HG03460 (cell line): ENCODE results near the gene CHMP6.

ENCODE experiments used
- ATAC-seq: cut with Tn5 transposase; IDR thresholded peaks from one replicate; pipeline ENCODE4 v1.9.1; 2021; ENCODE audit not compliant: unreplicated experiment

Gene CHMP6

GRCh38 chr17:80991645-80992076 lies at the start of gene CHMP6:
Gene CHMP6, plus strand, starts transcription at chr17:80991841. Its CDS starts 78 bp downstream, at chr17:80991919.
- no peak for ATAC-seq

GRCh38 chr17:80942423-80943345 lies 49.0 kb upstream of the CHMP6 start:
- ATAC-seq = no peak

GRCh38 chr17:80943346-80944145 lies 48.1 kb upstream of the CHMP6 start:
- ATAC-seq = no peak

DNA sequence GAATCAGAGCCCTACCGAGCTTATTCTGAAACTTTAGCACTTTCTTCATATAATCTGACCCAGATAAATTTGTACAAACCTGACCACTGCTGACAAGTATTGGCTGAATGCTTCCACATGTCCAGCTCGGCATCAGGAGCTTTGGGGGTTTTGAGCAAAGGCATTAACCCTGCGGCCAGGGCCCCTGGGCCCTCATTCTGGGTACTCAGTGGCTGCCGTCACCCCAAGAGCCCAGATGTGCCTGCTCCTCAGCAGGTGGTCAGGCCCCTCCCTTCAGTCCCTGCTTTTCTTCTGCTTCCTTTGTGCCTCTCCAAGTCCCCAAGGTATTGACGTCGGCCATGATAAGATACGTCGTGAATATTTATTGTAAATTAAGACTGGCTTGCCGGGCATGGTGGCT lies 47.3 kb upstream of the CHMP6 start:
- no peak for ATAC-seq

- ATAC-seq = no peak
Measured at GRCh38 chr17:80945736-80946135, 45.9 kb upstream of the CHMP6 start.

- no peak for ATAC-seq
Measured at GRCh38 chr17:80946449-80946848, 45.2 kb upstream of the CHMP6 start.

GRCh38 chr17:80947200-80947940 lies 44.3 kb upstream of the CHMP6 start:
- ATAC-seq = no peak

- ATAC-seq = no peak
Measured at GRCh38 chr17:80948019-80948975, 43.3 kb upstream of the CHMP6 start.

GRCh38 chr17:80948976-80949450 lies 42.6 kb upstream of the CHMP6 start:
- no peak for ATAC-seq

DNA sequence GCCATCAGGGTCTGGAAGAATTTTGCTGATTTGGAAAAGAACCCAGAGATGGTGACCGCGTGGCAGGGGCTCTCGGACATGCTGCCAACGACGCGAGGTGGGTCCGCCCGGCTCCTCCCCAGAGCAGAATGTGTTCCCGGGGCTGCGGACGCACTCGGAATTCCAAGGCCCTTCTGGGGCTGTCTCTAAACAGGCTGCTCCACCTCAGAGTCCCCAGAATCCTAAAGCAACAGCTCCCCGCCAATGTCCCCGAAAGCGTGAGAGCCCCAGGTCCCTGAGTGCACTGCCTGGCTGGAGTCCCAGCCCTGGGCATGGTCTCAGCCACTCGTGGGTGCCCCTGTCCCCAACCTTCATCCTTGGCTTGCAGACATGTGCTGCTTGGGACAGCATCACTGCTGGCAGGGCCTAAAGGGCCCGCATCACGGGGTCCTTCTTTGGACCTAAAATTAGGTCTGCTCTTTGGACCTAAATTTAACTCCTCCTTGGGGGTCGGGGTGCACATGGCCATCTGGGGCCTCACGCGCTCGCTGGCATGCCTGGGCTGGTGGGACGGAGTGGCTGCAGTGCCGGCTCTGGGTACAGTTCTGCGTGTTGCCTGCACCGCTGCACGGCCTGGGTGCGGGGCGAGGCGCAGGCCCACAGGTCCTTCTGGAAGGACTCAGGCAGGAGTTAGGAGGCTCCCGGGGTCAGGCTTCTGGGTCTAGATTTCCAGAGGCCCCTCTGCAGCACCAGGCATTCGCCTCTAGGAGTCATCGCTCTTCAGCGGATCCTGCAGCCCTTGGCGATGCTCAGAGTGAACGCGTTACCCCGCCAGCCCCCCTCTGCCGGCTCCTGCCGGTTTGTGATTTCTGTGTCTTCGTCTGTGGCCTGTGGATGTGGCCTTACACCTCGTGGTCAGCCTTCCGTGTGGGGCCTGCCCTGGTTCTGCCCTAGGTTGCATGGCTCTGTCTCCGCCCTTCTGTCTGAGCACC lies 41.9 kb upstream of the CHMP6 start:
- ATAC-seq = no peak

DNA sequence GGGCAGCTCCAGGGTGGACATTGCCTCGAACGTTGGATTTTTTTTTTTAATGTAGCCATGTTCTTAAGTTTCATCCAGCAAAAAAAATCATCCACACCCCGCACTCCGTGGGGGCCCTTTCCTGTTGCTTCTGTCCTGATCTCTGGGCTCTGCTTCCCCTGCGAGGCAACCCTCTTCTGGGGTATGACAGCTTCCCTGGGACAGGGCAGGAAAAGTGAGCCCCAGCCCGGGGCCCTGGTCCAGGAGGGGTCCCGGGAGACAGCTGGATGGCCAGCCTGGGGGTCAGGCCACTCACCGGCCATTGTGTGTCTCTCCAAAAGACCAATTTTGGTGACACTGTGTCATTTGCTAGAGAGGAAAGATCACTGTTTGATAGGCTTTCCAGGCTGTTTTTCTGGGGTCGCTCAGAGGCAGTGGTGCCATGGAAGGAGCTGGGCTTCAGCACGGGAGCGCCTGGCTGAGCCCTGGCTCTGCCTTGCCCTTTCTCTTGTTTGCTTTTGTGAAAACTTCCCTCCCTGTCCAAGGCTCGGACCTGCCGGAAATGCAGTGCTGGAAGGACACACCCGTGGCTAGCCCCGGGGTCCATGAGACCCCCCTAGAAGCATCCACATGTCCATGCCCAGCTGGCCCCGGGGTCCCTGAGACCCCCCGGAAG lies 41.0 kb upstream of the CHMP6 start:
- ATAC-seq = no peak

DNA sequence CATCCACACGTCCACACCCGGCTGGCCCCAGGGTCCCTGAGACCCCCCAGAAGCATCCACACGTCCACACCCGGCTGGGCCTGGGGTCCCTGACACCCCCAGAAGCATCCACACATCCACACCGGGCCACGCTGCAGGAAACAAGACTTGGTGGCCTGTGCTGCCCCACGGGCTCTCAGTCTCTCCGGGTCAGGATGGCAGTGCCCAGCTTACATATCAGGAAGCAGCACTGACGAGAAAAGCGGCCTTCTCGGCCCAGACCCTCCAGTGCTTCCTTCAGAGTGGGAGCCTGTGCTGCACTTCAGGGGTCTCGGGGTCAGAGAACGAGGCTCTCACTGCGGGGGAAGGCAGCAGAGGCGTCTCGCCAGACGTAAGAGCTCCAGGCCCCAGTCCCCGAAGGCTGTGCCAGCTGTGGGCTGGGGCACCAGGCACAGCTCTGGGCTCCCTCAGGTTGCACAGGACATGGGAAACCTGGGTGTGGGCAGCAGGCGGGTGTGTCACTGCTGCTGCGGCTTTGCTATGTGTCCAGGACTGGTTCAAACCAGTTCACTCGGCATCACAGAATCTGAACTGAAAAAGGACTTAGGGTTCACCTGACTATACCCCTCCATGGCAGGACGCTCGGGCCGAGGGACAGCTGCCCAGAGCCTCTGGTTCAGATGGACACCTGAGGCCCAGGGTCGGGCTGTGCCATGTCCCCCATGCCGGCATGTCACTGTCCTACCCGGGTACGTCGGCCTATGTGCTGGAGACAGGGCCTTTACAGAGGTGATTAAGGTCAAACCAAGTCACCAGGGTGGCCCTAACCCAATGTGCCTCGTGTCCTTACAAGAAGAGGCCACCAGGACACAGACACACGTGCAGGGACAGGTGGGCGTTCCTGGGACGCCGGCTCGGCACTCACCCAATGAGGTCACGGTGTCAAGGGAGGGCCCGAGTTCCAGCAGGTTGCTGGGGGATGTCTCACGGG lies 40.2 kb upstream of the CHMP6 start:
- no peak for ATAC-seq

DNA sequence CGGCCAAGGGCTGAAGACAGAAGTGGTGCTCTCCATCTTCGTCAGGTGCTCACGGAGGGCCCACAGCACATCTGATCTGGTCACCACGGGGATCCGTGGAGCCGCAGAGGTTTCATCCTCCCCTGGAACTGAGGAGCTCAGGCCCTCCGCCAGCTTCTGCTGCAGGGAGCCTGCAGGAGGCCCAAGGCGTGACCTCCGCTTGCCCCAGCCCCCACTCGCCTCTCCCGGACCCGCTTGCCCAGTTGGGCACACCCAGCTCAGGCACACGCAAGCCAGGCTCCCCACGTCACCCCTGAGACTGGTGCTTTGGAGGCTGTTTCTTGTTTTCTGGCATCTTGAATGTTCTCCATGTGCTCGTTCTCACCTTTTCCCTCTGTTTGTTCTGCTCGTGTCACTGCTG lies 39.4 kb upstream of the CHMP6 start:
- ATAC-seq = no peak

GRCh38 chr17:80953471-80954315 lies 37.9 kb upstream of the CHMP6 start:
- ATAC-seq = no peak

- ATAC-seq = no peak
Measured at GRCh38 chr17:80955078-80955477, 36.6 kb upstream of the CHMP6 start.

- no peak for ATAC-seq
Measured at GRCh38 chr17:80955671-80956280, 35.9 kb upstream of the CHMP6 start.
